Sigmoid colon (tissue), 7 donors: Measurements from ENCODE around the gene PTPN21. TPM values are rescaled to one million over a fixed set of nuclear protein-coding genes. Genes with fewer than 3 reads are reported as not detected.

ENCODE experiments used
- DNase-seq: peaks from one replicate; pipeline ENCODE4 v3.0.0-alpha.2; 2019
- H3K27ac ChIP-seq, 4 donors: fragments of 200-600 bp; sonication (generic); one replicate each; pipeline ENCODE4 v1.5.1; 2016 to 2019; ENCODE audit warnings: mild to moderate bottlenecking in 1 of 4
- H3K27me3 ChIP-seq, 3 donors: fragments of 200-600 bp; sonication (generic); one replicate each; pipeline ENCODE4 v1.5.1; 2019; ENCODE audit warnings: mild to moderate bottlenecking in 1 of 3
- H3K36me3 ChIP-seq, 4 donors: fragments of 200-600 bp; sonication (generic); one replicate each; pipeline ENCODE4 v1.5.1; 2016 to 2019
- H3K4me1 ChIP-seq, 4 donors: fragments of 200-600 bp; sonication (generic); one replicate each; pipeline ENCODE4 v1.5.1; 2017 to 2019
- H3K4me3 ChIP-seq, 4 donors: fragments of 200-600 bp; sonication (generic); one replicate each; pipeline ENCODE4 v1.5.1; 2017 to 2019; ENCODE audit warnings: mild to moderate bottlenecking in 2 of 4, moderate library complexity in 1 of 4
- H3K9me3 ChIP-seq, 4 donors: fragments of 200-600 bp in 3 of 4; sonication (generic) in 3 of 4; one replicate each; pipeline versions ENCODE4 v1.5.1 to v1.6.1; 2013 to 2019
- EP300 ChIP-seq, 4 donors: sonication (generic); formaldehyde crosslinking; IDR thresholded peaks; one replicate each; pipeline ENCODE4 v1.6.1; 2017; ENCODE audit warnings: antibody characterized with exemption in 4 of 4
- POLR2A ChIP-seq, 2 donors: fragments of 450-650 bp; IDR thresholded peaks; one replicate each; pipeline ENCODE4 v1.6.1; 2016; ENCODE audit warnings: antibody characterized with exemption in 2 of 2, mild to moderate bottlenecking in 2 of 2, moderate library complexity in 2 of 2
- POLR2AphosphoS5 ChIP-seq, 4 donors: sonication (generic); formaldehyde crosslinking; IDR thresholded peaks; one replicate each; pipeline ENCODE4 v1.6.1; 2017; ENCODE audit warnings: antibody characterized with exemption in 4 of 4
- WGBS, 2 donors: extraction: QIAGEN DNeasy Blood & Tissue Kit; methylation state at CpG; one replicate each; pipeline ENCODE4 v1.1.7; 2013; 5-methylcytosine and 5-hydroxymethylcytosine counted together
- intact Hi-C: fragments of 100-400 bp; cut with DNase I; formaldehyde crosslinking; loops from one replicate; pipeline ENCODE4 v1.15.1; 2023
- polyA plus RNA-seq, 3 donors: library from polyadenylated mRNA; stranded (reverse); fragments of 200-250 nt; gene quantifications; one replicate each; pipeline ENCODE4 v1.2.3, GENCODE V29; 2013
- total RNA-seq, 4 donors: library from RNA; depleted of rRNA; stranded (reverse); fragments of >200 nt; gene quantifications; one replicate each; pipeline ENCODE4 v1.1.0, GENCODE V29; 2016
- TF ChIP-seq, protein P1 (sequence below), 4 experiments: fragments of 450-650 bp in 3 of 4; fragments of 200-600 bp in 1 of 4; IDR thresholded peaks; one replicate each; pipeline ENCODE4 v1.5.1; 2016 to 2019; ENCODE audit warnings: antibody characterized with exemption in 4 of 4, mild to moderate bottlenecking in 3 of 4, moderate library complexity in 2 of 4
- donor health status: healthy with polysubstance abuse.
- donor health status: Bipolar disorder and iron deficiency.
- donor health status: healthy.

PTPN21 gene
- total and polyA plus RNA-seq, 7 donors, result 7.3 to 29.1 (median 13.7) TPM

DNA sequence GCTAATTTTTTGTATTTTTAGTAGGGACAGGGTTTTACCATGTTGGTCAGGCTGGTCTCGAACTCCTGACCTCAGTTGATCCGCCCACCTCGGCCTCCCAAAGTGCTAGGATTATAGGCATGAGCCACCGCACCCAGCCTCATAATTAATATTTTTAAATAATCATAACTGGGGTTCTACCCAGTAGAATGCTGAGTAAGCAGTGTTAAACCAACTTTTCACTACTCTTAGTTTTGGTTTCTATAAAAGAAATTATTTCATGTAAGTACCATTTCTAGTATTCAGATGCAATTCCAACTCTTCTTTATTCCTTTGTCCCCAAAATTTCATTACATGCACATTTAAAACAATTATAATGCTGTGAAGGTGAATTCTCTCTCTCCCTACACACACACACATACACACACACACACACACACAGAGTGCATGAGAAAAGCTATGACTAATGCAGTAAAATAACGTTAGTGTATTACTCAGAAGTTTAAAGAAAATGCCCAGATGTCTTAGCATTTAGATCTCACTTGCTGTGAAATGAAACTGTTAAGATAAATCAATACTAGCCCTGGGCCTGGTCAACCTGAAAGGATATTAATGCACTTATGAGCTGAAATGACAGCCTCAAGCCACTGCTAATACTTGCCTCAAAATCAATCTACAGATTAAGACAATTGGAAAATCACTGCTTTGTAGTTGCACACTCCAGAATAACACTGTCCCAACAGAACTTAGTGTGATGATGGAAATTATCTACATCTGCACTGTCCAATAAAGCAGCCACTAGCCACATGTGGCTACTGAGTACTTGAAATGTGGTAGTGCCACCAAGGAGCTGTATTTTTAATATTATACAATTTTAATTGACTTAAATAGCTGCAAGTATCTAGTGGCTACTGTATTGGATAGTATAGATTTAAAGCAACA is 36.0 kb downstream of the PTPN21 start:
- peaks cover 0 to 27% (median 5%) of the 10 kb centered on the region in 4 donors for H3K36me3 ChIP-seq
- no peak overlapping the region for H3K4me3 ChIP-seq
- H3K9me3 ChIP-seq, result no peaks in the 10 kb centered on the region
- 70 to 79% methylated on average over 5 of the region's 5 CpGs for WGBS, 2 donors
- TF ChIP-seq EP300 (IDR thresholded peaks at IDR 0.05) (no peak), POLR2AphosphoS5 (IDR thresholded peaks at IDR 0.05) (no peak), POLR2A (IDR thresholded peaks at IDR 0.05) (no peak)
- TF ChIP-seq, protein P1, sequence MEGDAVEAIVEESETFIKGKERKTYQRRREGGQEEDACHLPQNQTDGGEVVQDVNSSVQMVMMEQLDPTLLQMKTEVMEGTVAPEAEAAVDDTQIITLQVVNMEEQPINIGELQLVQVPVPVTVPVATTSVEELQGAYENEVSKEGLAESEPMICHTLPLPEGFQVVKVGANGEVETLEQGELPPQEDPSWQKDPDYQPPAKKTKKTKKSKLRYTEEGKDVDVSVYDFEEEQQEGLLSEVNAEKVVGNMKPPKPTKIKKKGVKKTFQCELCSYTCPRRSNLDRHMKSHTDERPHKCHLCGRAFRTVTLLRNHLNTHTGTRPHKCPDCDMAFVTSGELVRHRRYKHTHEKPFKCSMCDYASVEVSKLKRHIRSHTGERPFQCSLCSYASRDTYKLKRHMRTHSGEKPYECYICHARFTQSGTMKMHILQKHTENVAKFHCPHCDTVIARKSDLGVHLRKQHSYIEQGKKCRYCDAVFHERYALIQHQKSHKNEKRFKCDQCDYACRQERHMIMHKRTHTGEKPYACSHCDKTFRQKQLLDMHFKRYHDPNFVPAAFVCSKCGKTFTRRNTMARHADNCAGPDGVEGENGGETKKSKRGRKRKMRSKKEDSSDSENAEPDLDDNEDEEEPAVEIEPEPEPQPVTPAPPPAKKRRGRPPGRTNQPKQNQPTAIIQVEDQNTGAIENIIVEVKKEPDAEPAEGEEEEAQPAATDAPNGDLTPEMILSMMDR (IDR thresholded peaks at IDR 0.05), result no peak
- H3K27me3 ChIP-seq, result no peaks in the 10 kb centered on the region
- peaks cover 0 to 7% (median 2%) of the 10 kb centered on the region in 4 donors for H3K4me1 ChIP-seq
- no peak overlapping the region for H3K27ac ChIP-seq
- intact Hi-C loops, result no loop called here
- no peak for DNase-seq

DNA sequence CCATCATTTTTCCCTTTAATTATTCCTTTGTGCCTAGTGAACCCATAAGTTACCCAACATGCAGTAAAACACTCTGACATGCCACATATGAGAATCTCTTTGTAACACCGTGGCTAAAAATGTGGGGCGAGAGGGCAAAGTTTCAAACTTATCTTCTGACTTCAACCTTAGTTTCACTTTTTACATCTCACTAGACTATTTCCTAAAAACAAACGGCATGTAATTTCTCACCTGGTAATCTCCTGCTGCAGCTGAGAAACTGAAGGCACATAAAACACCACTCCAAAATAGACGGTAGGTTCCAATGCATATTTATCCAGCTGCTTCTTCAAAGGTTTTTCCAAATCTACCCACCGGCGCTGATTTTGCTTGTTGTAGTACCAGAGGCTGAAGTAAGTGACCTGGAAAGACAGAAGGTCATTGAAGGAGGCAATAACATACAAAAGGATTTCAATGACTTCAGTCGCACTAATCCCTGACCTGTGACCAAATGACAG is 37.9 kb downstream of the PTPN21 start:
- H3K27me3 ChIP-seq, result no peaks in the 10 kb centered on the region
- H3K4me3 ChIP-seq, result no peak overlapping the region
- TF ChIP-seq EP300 (IDR thresholded peaks at IDR 0.05) (no peak), POLR2AphosphoS5 (IDR thresholded peaks at IDR 0.05) (no peak), POLR2A (IDR thresholded peaks at IDR 0.05) (no peak)
- TF ChIP-seq, protein P1 (IDR thresholded peaks at IDR 0.05), result no peak
- H3K9me3 ChIP-seq, result no peaks in the 10 kb centered on the region
- H3K4me1 ChIP-seq, result peaks cover 0 to 7% (median 0%) of the 10 kb centered on the region in 4 donors
- 12 to 67% methylated on average over 7 of the region's 7 CpGs for WGBS, 2 donors
- H3K36me3 ChIP-seq, result peaks cover 0 to 35% (median 5%) of the 10 kb centered on the region in 4 donors
- H3K27ac ChIP-seq, result no peak overlapping the region
- intact Hi-C loops, result no loop called here
- no peak for DNase-seq

GRCh38 chr14:88515499-88516221 is 39.1 kb downstream of the PTPN21 start:
- Histone ChIP-seq H3K4me1 (peaks cover 0 to 7% (median 0%) of the 10 kb centered on the region in 4 donors), H3K27me3 (no peaks in the 10 kb centered on the region), H3K36me3 (peaks cover 0 to 35% (median 5%) of the 10 kb centered on the region in 4 donors), H3K9me3 (no peaks in the 10 kb centered on the region), H3K27ac (no peak overlapping the region), H3K4me3 (no peak overlapping the region)
- TF ChIP-seq POLR2A (IDR thresholded peaks at IDR 0.05) (no peak), POLR2AphosphoS5 (IDR thresholded peaks at IDR 0.05) (no peak), EP300 (IDR thresholded peaks at IDR 0.05) (no peak)
- TF ChIP-seq, protein P1 (IDR thresholded peaks at IDR 0.05), result no peak
- WGBS, 2 donors, result 30 to 72% methylated on average over 1 of the region's 1 CpG
- DNase-seq, result no peak
- intact Hi-C loops, result no loop called here

DNA sequence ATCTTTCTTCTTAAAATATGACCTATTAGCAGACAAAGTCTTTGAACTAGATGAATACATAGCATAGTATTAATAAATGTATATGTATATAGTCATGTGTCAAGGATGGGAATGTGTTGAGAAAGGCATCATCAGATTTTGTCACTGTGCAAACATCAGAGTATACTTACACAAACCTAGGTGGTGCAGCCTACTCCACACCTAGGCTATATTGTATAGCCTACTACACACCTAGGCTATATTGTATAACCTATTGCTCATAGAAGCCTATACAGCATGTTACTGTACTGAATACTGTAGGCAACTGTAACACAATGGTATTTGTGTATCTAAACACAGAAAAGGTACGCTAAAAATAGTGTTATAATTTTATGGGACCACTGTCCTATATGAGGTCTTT is 47.6 kb downstream of the PTPN21 start:
- TF ChIP-seq POLR2A (IDR thresholded peaks at IDR 0.05) (no peak), POLR2AphosphoS5 (IDR thresholded peaks at IDR 0.05) (no peak)
- intact Hi-C loops, result no loop called here
- no peak for DNase-seq
- Histone ChIP-seq H3K4me3 (no peak overlapping the region), H3K36me3 (peaks cover 0 to 55% (median 6%) of the 10 kb centered on the region in 4 donors), H3K4me1 (no peaks in the 10 kb centered on the region), H3K27me3 (no peaks in the 10 kb centered on the region), H3K27ac (no peak overlapping the region), H3K9me3 (no peaks in the 10 kb centered on the region)
- 93 to 98% methylated on average over 1 of the region's 1 CpG for WGBS, 2 donors

DNA sequence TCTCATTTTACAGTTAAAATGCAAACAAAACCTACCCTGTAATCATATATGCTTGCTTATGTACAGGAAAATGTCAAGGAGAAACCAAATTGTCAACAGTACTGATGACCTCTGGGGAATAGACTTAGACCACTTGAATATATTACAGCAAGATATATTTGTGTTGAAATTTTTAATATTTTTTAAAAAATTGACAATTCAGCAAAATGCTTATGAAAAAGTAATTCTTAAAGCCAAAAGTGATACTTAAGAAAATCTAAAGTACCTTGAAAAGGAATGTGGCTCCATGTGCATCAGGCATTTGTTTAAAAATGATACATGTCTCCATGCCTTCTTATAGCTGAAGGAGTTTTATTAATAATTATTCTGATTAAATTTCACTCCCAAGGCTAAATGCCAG is 49.2 kb downstream of the PTPN21 start:
- Histone ChIP-seq H3K4me1 (no peaks in the 10 kb centered on the region), H3K4me3 (no peak overlapping the region), H3K36me3 (peaks cover 0 to 71% (median 10%) of the 10 kb centered on the region in 4 donors), H3K9me3 (no peaks in the 10 kb centered on the region), H3K27me3 (no peaks in the 10 kb centered on the region), H3K27ac (no peak overlapping the region)
- intact Hi-C loops, result no loop called here
- DNase-seq, result no peak
- TF ChIP-seq POLR2AphosphoS5 (IDR thresholded peaks at IDR 0.05) (no peak), EP300 (IDR thresholded peaks at IDR 0.05) (no peak), POLR2A (IDR thresholded peaks at IDR 0.05) (no peak)
- TF ChIP-seq, protein P1 (IDR thresholded peaks at IDR 0.05), result no peak
